ENCODE results near the gene SLC15A1. TPM values are rescaled to one million over a fixed set of nuclear protein-coding genes. Genes with fewer than 3 reads are reported as not detected.

Gene SLC15A1
- total RNA-seq, 1 experiment from 2014 or later = 1.9 TPM

- Mint-ChIP-seq H3K9me3 (peaks cover 13 to 19% of the 10 kb centered on the region in 2 experiments), H3K27me3 (ENCODE audit: low read depth) (peaks cover 60% of the 10 kb centered on the region), H3K27ac (no peak overlapping the region), H3K36me3 (ENCODE audit: insufficient read depth in 1 of 3, low read depth in 3 of 3) (peaks cover 6% of the 10 kb centered on the region in 3 experiments; a peak in 6 of 7 replicates), H3K4me3 (peak overlapping the region; percentile 62 to 78), H3K4me1 (peaks cover 11 to 12% of the 10 kb centered on the region in 2 experiments)
- no CpG with 5 or more reads among the region's 36 CpGs for WGBS (ENCODE audit: extremely low coverage, insufficient read length, low lambda C conversion rate)
- Histone ChIP-seq H4K91ac (ENCODE audit: insufficient read length, low read depth, low read length) (no peak overlapping the region), H2BK120ac (ENCODE audit: low read depth, low read length, poor library complexity, severe bottlenecking) (no peak overlapping the region), H2BK12ac (ENCODE audit: insufficient read length, low read depth, low read length) (no peak overlapping the region), H3K18ac (ENCODE audit: insufficient read length, low read depth, low read length) (no peak overlapping the region), H3K79me2 (ENCODE audit: insufficient read depth, low read length) (no peaks in the 10 kb centered on the region), H2BK5ac (ENCODE audit: insufficient read length, low read length) (no peak overlapping the region), H3T11ph (ENCODE audit: low read length) (no peak overlapping the region), H3K9ac (ENCODE audit: extremely low read depth, insufficient read length, low read length) (no peak overlapping the region), H2BK20ac (ENCODE audit: low read depth, low read length, poor library complexity, severe bottlenecking) (no peak overlapping the region), H3K27ac (ENCODE audit: insufficient read length, low read depth, low read length) (no peak overlapping the region), H4K8ac (replicated peaks; ENCODE audit: insufficient read length, low read depth, low read length) (no peak overlapping the region), H3K56ac (ENCODE audit: insufficient read length, low read depth, low read length) (no peak overlapping the region), H4K5ac (ENCODE audit: insufficient read length, low read depth, low read length) (no peak overlapping the region), H3K9me3 (ENCODE audit: control insufficient read depth, low read depth, low read length) (no peaks in the 10 kb centered on the region), H3K14ac (ENCODE audit: insufficient read depth, low read length) (peak overlapping the region; percentile 19), H2BK15ac (ENCODE audit: low read depth, low read length) (no peak overlapping the region), H3K4ac (ENCODE audit: low read depth, low read length) (no peak overlapping the region), H3K4me2 (ENCODE audit: insufficient read depth, insufficient read length, low read length) (peak overlapping the region; percentile 54), H2AK5ac (ENCODE audit: insufficient read length, low read length) (no peak overlapping the region), H3K23me2 (ENCODE audit: insufficient read length, low read depth, low read length, poor library complexity, severe bottlenecking) (peaks cover 8% of the 10 kb centered on the region), H2AFZ (ENCODE audit: low read length) (no peak overlapping the region), H3K79me1 (ENCODE audit: insufficient read depth, low read depth, low read length, poor library complexity, severe bottlenecking) (no peaks in the 10 kb centered on the region), H3K23ac (ENCODE audit: insufficient read length, low read depth, low read length) (no peak overlapping the region), H3K27me3 (ENCODE audit: insufficient read depth, low read length) (peaks cover 4% of the 10 kb centered on the region; the same call in 1 of the 2 replicates), H4K20me1 (ENCODE audit: control insufficient read depth, insufficient read depth, insufficient read length) (no peaks in the 10 kb centered on the region), H3K4me1 (ENCODE audit: insufficient read depth, low read length) (peaks cover 3% of the 10 kb centered on the region; the same call in 1 of the 2 replicates)
- peak; percentile 49 for DNase-seq
- TF ChIP-seq, protein P1, sequence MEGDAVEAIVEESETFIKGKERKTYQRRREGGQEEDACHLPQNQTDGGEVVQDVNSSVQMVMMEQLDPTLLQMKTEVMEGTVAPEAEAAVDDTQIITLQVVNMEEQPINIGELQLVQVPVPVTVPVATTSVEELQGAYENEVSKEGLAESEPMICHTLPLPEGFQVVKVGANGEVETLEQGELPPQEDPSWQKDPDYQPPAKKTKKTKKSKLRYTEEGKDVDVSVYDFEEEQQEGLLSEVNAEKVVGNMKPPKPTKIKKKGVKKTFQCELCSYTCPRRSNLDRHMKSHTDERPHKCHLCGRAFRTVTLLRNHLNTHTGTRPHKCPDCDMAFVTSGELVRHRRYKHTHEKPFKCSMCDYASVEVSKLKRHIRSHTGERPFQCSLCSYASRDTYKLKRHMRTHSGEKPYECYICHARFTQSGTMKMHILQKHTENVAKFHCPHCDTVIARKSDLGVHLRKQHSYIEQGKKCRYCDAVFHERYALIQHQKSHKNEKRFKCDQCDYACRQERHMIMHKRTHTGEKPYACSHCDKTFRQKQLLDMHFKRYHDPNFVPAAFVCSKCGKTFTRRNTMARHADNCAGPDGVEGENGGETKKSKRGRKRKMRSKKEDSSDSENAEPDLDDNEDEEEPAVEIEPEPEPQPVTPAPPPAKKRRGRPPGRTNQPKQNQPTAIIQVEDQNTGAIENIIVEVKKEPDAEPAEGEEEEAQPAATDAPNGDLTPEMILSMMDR (conservative IDR thresholded peaks at IDR 0.05) = no peak
Measured at GRCh38 chr13:98751861-98752466, 508 bp downstream of the SLC15A1 start.

All from H9 (cell line).